Ammon's horn (tissue), 1 donor: ENCODE results near the gene OPN5.

ENCODE experiments used
- DNase-seq: peaks from one replicate; pipeline ENCODE4 v3.0.0-alpha.2; 2016; ENCODE audit warnings: low spot score

Gene OPN5

GRCh38 chr6:47859175-47859574, 77.3 kb downstream of the OPN5 start:
- no peak for DNase-seq

DNA sequence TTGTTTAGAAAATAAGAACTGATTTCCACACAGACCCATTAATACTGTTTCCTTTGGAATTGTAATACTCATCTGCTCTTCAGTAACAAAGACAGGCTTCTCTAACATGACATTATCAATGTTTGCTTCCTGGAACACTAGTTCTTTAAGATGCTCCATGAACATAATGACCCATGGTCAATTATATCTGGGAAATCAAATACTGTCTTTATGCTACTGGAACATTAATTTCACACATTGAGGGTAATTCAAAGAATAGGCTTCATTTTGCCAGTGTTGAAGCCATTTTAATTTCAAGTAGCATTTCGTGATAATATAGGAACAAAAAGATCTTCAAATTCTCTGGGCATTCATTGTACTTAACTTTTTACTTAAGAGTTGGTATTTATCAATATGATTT, 80.9 kb downstream of the OPN5 start:
- no peak for DNase-seq

GRCh38 chr6:47865206-47865605, 83.4 kb downstream of the OPN5 start:
- no peak for DNase-seq

DNA sequence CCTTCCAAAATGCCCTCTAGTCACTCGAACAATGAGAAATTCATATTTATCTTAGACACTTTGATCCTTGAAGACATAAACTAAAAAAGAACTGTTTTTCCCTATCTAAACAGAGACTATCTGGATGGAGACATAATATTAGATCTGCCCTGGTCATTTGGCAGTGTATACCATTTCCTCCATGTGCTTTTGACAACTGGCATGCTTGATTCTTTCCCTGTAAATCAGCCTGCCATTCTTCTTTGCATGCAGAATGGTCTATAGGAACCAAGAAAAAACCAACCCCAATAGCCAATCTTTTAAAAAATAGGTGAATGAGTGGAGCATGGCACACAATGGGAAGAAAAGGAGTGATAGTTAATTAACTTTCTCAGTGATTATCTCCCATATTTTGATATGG, 93.8 kb downstream of the OPN5 start:
- no peak for DNase-seq
